ENCODE data around the gene VAV2. TPM values are rescaled to one million over a fixed set of nuclear protein-coding genes. Genes with fewer than 3 reads are reported as not detected.

The VAV2 gene
- total RNA-seq, 1 experiment from 2014 or later, result 10.3 TPM

DNA sequence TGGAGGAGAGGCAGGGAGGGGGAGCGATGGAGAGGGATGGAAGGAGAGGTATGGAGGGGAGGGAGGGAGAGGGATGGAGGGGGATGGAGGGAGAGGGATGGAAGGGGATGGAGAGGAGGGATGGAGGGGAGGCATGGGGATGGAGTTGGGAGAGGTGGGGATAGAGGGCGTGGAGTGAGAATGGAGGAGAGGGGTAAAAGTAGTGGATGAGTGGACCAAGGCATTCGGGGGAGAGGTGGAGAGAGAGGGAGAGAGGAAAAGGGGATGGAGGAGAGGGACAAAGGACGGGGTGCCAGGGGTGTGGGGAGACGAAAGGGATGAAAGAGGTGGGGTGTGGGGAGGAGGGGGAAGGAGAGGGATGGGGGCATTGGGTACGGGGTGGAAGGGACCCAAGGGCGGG is 100.4 kb downstream of the VAV2 start:
- DNase-seq (ENCODE audit: low read depth), result no peak

DNA sequence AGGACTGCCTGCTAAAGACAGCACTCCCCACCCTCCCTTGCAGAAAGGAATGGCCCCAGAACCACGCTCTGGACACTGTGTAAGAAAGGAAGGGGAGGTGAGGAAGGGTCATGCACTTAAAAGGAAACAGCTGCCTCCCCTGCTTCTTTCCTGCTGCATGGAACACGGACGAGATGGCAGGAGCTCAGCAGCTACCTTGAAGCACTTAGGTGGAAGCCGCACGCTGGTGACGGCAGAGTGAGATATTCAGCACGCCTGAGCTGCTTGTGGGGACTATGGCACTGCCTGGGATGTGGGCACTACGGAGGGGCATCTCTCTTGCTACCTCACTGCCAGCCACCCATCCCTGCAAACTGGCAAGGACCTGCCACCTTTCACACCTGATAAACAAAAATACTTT is 101.5 kb downstream of the VAV2 start:
- DNase-seq (ENCODE audit: low read depth), result no peak

DNA sequence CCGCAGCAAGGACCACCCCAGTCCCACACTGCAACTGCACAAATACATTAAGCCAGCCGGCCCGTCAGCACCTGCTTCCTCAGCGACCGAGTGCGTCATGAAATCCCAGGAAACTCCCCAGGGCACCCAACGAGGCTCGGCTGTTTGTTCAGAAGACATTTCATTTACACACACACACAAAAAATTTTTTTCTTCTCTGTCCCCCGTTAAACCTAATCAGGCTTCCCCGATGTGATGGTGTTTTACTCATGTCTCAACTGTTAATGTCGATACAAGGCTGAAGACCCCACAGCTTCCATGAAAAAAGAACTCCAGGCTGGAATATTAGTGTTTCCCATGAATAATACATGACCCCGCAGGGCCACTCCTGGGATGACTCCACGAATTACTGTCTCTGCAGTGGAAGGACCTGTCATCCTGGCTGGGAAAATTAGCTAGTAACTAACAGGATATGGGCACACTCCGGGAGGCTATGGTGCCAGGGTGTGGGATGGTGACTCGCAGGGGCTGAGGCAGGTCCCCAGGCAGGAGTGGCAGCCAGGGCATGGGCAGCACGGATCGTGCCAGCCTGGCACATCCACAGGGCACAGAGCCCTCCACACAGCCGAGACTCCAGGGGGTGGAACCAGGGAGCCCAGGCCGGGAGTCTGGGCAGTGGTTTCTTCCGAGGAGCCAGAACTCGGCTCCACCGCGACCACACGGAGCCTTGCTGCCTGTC is 102.4 kb downstream of the VAV2 start:
- peak; percentile 27 for DNase-seq (ENCODE audit: low read depth)

DNA sequence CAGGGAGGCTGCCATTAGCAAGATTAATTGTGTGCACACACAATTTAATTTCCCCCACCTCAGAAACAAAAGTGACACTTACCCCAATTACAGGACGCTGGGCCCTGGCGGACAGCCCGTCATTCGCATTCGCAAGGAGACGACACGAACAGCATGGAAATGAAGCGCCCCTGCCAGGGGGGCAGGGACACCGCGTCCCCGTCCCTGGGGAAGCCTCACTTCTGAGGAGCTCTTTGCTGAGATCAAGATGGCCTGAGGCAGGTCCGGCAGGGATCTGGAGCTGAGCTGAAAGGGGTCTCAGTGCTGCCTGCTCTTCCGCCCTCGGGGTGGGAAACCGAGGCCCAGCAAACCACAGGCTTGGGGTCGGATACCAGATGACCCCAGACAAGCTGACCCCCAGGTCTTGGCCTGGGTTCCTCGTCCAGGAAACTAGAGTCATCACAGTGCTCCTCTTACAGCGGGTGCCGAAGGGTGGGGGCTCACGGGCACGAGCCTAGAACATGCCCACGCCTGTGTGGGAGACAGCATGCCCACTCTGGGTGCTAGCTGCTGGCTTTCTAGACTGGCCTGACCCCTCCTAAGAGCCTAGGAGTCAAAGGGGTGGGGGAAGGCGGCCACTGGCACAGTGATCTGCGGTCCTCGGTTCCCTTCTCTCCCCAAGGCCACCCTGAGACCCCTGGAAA is 103.2 kb downstream of the VAV2 start:
- DNase-seq (ENCODE audit: low read depth), result no peak

DNA sequence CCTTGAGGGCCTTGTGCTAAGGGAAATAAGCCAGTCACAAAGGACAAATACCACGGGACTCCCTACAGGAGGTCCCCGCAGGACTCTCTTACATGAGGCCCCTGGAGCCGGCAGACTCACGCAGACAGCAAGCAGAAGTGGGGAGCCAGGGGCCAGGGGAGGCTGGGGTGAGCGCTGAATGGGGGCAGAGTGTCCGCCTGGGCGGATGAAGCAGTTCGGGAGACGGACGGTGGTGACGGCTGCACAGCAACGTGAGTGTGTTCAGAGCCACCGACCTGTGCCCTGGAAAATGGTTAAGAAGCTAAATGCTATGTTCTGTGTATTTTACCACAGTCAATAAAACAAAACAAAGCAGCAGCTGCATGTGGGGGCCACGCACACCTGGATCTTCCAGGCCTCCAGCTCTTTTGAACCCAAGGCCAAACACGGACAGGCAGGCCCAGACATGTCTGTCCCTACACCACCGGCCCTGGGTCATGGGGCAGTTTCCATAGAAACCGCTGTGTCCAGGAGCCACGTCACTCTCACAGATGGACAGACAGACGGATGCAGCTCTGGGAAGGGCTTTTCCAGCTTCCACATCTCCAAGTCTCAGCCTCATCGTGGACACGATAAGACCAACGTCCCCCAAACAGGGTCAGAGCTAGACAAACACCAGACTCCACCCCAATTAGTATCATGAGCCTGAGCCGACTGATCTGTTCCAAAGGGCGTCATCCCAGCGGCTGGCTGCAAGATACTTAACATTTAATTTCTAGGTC is 103.9 kb downstream of the VAV2 start:
- DNase-seq (ENCODE audit: low read depth), result no peak

DNA sequence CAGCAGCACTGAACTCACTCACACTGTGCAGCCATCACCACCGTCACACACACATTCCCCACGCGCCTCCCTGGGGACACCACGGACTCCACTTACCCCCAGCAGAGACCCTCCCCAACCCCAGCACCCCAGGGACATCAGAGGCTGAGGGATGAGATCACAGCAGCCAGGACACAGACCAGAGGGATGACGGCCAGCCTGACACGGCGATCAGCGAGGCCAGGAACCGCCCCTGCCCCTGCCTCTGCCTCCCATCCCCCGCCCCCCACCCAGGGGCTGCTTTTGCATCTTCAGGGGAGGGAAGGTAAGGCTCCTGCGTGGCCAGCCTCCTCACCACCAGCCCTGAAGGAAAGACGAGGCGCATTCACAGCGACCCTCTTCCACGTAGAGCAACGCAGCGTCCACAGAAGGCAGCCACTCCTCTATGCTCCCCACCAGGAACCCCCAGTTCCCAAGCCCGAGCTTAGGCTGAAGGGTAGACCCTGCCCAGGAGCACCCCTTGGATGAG is 104.5 kb downstream of the VAV2 start:
- no peak for DNase-seq (ENCODE audit: low read depth)

GRCh38 chr9:133886563-133887501 is 105.3 kb downstream of the VAV2 start:
- DNase-seq (ENCODE audit: low read depth), result no peak

- no peak for DNase-seq (ENCODE audit: low read depth)
Measured at GRCh38 chr9:133884907-133885744, 107.0 kb downstream of the VAV2 start.

DNA sequence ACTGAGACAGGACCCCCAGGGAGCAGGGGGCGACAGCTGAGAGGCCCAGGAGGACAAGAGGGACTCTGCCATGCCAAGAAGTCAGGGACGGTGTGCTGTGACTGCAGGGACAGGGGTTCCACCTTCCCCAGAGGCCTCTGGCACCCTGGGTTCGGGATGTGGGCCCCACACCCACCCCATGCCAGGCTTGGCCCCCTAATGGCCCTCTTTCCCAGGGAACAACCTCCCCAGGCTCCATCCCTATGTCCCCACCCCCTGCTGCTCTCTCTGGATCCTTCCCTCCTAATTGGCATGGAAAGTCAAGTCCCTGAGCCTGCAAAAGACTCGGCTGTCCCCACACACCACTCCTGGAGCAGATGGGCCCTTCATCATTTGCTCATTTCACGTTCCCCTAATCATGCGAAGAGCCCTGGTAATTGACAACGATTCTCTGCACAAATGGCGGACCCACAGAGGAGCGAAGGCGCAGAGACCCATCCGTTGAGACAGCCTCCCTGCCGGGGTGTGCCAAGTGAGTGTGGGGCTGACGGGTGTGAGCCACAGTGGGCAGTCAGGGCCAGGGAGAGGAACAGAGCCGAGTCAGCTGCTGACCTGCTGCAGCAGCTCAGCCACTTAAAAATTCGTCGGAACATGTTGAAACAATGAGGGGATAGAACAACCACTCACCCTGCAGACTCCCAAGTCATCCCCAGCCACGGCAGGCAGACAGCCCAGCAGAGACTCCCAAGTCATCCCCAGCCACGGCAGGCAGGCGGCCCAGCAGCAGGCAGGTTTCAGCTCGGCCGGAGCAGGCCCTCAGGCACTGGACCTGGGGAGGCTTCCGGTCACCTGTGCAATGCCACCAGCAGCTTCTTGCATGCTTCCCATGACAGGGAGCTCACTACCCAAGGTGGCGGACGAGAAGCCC is 109.0 kb downstream of the VAV2 start:
- no peak for DNase-seq (ENCODE audit: low read depth)

- no peak for DNase-seq (ENCODE audit: low read depth)
Measured at GRCh38 chr9:133881671-133882381, 110.3 kb downstream of the VAV2 start.

DNA sequence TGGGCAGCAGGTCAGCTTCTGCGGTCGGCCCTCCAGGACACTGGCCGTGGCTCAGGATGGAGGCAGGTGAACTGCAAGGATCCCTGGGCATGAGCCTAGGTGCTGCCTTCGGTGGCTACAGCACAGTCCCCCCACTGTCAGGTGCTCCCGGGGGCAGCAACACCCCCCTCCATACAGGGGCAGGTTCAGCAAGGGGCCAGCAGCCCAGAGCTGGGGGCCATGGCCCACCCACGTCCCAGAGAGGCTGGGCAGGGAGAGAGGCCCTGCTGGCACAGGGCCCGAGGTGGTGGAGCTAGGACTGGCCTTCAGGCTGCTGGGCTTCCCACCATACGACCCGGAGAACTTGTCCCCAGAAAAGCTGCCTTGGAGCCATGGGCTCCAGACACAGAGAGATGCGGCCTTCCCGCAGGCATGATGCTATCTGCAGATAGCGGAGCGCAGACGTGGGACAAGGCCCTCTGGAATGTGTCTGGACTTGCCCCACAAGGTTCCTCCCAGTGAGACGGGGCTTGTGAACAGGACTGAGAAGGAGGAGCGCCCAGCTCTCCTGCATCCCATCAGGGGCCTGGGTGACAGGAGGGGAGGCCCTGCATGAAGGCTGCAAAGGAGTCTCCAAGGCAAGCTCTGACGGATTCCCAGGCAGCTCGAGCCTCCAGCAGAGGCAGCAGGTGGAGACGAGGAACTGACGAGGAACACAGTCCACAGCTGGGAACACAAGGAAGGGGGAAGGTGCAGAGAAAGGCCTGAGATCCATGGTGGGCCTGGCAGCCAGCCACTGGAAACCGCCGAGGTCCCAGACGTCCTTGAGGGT is 111.1 kb downstream of the VAV2 start:
- no peak for DNase-seq (ENCODE audit: low read depth)

DNA sequence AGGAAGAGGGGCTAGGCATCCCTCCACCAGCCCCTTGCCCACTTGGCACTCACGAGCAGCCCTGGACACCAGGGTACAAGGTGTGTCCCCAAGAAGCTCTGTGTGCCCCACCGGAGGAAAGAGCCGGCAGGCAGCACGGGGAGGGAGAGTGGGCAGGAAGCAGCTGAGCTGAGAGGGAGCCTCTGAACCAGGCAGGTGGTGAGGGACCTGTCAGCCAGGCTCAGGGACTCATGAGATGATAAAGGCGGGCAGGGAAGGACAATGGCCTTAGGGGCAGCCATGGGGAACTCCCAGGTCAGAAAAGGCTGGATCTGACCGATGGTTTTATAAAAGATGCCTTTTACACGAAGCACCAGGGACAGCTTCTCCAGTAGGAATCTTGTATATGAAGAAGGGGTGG is 112.0 kb downstream of the VAV2 start:
- no peak for DNase-seq (ENCODE audit: low read depth)

DNA sequence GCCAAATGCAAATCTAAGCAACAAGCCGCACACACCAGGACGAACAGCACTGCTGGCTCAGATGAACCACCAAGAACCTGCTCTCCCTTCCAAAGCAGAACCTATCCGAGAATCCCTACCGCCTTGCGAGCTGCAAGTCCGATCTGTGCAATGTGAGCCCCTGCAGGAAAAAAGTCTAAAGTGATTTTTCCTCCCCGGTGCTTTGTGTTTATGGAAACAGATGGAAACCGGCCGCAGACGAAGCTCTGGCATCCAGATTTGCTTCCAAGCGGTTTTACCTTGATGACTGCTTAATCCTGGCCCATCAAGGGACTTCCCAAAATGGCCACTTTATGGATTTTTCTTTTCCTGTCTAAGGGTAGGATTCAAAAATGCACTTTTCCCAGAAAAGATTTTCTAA is 112.5 kb downstream of the VAV2 start:
- DNase-seq (ENCODE audit: low read depth), result no peak

DNA sequence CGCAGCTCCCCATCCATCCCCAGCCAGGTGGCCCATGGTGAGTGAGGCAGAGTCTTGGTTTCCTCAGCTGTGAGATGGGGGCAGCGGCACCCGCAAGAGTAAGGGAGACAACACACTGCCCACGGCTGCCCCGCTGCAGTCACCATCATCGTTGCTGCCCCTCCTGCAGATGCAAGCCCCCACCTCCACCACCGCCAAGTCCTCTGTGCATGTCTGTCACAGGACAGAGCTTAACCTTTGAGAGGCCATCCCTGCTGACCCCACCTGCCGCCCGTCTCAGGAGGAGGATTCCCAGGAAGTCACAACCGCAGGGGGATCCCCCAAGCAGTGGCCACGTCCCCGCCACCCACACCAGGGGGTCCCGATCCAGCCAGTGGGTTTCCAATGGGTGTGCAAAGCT is 113.7 kb downstream of the VAV2 start:
- no peak for DNase-seq (ENCODE audit: low read depth)

DNA sequence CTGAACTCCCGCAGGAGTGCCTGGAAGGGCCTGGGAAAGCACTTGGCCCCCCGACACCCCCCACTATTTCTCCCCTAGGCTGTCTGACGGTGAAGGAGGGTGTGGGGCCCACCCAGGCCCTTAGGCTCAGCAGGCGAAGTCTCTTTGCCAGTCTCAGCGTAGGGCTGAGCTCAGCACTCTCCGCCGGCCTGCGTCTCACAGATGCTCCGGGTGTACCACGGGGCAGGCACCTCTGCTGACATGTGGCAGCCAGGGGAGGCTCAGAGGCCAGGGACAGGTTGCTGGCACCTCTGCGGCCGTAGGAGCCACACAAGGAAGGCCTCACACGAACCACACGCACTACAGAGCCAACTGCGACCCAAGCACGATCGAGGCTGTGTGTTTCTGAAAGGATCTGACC is 114.2 kb downstream of the VAV2 start:
- DNase-seq (ENCODE audit: low read depth), result no peak

DNA sequence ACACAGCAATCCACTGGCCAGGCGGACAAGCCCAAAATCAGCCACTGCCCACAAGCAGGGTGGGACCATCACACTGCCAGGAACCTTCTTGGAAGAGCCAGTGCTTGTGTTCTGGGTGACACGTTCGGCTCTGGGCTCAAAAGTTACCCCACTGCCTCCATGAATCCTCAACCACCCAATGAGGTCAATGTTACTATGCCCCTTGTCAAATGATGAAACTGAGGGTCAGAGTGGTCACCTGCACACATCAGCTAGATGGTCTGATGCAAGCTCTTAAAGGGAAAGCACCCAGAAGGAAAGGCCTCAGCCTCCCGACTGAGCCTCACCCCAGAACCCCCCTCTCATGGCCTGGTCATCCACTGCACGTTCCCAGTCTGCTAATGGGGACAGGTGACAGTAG is 114.8 kb downstream of the VAV2 start:
- no peak for DNase-seq (ENCODE audit: low read depth)

GRCh38 chr9:133876836-133877235 is 115.3 kb downstream of the VAV2 start:
- no peak for DNase-seq (ENCODE audit: low read depth)

DNA sequence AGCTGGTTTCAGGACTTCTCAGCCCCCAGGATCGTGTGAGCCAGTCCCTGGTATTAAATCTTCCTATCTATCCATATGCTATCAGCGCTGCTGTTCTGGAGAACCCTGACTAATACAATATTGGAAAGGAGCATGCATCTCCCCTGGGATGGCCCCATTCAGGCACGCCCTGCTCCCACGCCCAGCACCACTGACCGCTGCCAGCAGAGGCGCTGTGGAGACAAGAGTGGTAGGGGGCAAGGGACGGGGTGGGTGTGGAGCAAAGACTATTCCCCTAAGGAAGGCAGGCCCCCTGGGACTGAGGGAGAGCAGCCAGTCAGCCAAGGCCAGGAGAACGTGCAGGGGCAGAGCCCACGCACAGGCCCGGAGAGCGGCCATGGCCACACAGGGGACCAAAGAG is 116.0 kb downstream of the VAV2 start:
- DNase-seq (ENCODE audit: low read depth), result no peak

Measured in RPMI7951 (cell line).